ENCODE measurements around the gene POLR3E. TPM values are rescaled to one million over a fixed set of nuclear protein-coding genes. Genes with fewer than 3 reads are reported as not detected.
A peak's percentile ranks its signal among the peaks of the same experiment; 100 is the strongest.

Gene POLR3E
- total RNA-seq, 1 experiment from 2014 or later = 95.2 TPM

DNA sequence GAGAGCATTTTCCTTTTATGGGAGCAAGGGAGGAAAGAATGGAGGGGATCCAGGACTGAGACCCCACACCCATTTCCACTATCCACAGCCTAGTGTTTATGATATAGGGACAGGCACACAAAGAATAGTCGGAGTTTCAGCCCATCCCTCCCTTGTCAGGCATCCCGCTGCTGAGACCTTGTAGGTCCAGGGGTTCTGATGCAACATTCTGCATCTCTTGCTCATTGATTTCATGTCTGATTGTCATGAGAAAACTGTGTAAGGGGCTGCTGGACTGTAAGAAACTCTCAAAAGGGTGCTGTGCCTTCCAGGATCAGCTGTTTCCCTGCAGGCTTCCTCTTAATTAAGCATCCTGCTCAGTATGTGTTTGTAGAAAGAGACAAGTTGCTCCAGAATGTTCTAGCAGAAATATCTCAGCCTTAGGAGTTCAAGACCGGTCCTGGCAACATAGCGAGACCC, 5.3 kb upstream of the POLR3E start:
- Mint-ChIP-seq H3K27me3 (ENCODE audit: unreplicated experiment) (no peaks in the 10 kb centered on the region), H3K36me3 (ENCODE audit: insufficient read depth, unreplicated experiment) (peaks cover 22% of the 10 kb centered on the region), H3K9me3 (ENCODE audit: low read depth, unreplicated experiment) (no peaks in the 10 kb centered on the region), H3K4me3 (ENCODE audit: low read depth, unreplicated experiment) (no peak overlapping the region), H3K4me1 (ENCODE audit: low read depth, unreplicated experiment) (no peaks in the 10 kb centered on the region), H3K27ac (ENCODE audit: unreplicated experiment) (no peak overlapping the region)
- TF ChIP-seq, protein P1, sequence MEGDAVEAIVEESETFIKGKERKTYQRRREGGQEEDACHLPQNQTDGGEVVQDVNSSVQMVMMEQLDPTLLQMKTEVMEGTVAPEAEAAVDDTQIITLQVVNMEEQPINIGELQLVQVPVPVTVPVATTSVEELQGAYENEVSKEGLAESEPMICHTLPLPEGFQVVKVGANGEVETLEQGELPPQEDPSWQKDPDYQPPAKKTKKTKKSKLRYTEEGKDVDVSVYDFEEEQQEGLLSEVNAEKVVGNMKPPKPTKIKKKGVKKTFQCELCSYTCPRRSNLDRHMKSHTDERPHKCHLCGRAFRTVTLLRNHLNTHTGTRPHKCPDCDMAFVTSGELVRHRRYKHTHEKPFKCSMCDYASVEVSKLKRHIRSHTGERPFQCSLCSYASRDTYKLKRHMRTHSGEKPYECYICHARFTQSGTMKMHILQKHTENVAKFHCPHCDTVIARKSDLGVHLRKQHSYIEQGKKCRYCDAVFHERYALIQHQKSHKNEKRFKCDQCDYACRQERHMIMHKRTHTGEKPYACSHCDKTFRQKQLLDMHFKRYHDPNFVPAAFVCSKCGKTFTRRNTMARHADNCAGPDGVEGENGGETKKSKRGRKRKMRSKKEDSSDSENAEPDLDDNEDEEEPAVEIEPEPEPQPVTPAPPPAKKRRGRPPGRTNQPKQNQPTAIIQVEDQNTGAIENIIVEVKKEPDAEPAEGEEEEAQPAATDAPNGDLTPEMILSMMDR (IDR thresholded peaks at IDR 0.05; ENCODE audit: unreplicated experiment) = no peak
- no TSS peak for BruUV-seq (replicated peaks)
- intact Hi-C loops (cut with micrococcal nuclease; ENCODE audit: unreplicated experiment) = no loop called here
- no peak for DNase-seq
- CTCF ChIA-PET = no interaction called here

DNA sequence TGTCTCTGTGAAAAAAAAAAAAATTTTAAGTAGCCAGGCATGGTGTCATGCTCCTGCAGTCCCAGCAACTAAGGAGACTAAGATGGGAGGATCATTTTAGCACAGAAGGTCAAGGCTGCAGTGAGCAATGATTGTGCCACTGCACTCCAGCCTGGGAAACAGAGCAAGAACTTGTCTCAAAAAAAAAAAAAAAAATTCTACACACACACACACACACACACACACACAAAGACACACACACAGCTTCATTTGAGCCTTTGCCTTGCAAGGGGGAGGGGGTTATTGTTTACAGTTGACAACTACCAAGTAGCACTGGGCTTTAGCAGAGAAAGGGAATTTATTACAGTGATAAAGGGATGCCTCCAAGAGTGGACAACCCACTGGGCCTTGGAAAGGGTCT, 4.9 kb upstream of the POLR3E start:
- BruUV-seq (replicated peaks) = no TSS peak
- no peak for DNase-seq
- Mint-ChIP-seq H3K27ac (ENCODE audit: unreplicated experiment) (no peak overlapping the region), H3K9me3 (ENCODE audit: low read depth, unreplicated experiment) (no peaks in the 10 kb centered on the region), H3K36me3 (ENCODE audit: insufficient read depth, unreplicated experiment) (peaks cover 26% of the 10 kb centered on the region), H3K4me1 (ENCODE audit: low read depth, unreplicated experiment) (no peaks in the 10 kb centered on the region), H3K4me3 (ENCODE audit: low read depth, unreplicated experiment) (no peak overlapping the region), H3K27me3 (ENCODE audit: unreplicated experiment) (no peaks in the 10 kb centered on the region)
- TF ChIP-seq, protein P1 (IDR thresholded peaks at IDR 0.05; ENCODE audit: unreplicated experiment) = no peak
- intact Hi-C loops (cut with micrococcal nuclease; ENCODE audit: unreplicated experiment) = no loop called here
- CTCF ChIA-PET = no interaction called here

DNA sequence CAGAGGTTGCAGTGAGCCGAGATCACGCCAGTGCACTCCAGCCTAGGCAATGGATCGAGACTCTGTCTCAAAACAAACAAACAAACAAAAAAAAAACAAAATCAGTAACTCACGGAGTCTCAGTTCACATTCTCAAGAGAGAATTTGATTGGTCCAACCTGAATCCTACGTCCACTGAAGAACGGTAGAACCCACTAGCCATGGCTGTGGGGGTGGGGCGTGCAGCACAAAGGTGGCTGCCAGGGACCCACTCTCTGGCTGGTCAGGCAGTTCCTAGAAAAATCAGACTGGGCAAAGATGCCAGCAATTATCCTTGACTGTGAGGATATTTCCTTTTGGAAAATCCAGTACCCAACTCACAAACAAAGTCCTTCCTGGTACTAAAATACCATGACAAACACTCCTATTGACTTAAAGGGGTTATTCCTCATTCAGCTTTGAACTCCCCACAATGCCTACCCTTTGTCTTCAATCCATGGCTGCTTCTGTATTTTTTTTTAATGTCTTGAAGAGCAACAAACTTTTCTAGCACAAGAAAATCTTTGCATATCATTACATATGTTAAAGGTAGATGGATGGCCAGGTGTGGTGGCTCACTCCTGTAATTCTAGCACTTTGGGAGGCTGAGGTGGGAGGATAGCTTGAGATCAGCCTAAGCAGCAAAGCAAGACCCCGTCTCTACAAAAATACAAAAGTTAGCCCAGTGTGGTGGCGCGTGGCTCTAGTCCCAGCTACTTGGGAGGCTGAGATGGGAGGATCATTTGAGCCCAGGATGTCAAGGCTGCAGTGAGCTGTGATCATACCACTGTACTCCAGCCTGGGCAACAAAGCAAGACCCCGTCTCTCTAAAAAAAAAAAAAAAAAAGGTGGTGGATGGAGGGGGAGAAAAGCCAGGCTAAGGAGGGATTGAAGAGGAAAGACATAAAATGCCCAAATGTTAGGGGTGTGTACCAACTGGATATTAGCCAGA, 3.8 kb upstream of the POLR3E start:
- H3K27ac Mint-ChIP-seq (ENCODE audit: unreplicated experiment) = no peak overlapping the region
- intact Hi-C loops (cut with micrococcal nuclease; ENCODE audit: unreplicated experiment) = no loop called here
- H3K4me1 Mint-ChIP-seq (ENCODE audit: low read depth, unreplicated experiment) = peaks cover under 1% of the 10 kb centered on the region
- peaks cover 36% of the 10 kb centered on the region for H3K36me3 Mint-ChIP-seq (ENCODE audit: insufficient read depth, unreplicated experiment)
- H3K4me3 Mint-ChIP-seq (ENCODE audit: low read depth, unreplicated experiment) = no peak overlapping the region
- H3K9me3 Mint-ChIP-seq (ENCODE audit: low read depth, unreplicated experiment) = no peaks in the 10 kb centered on the region
- no peak for DNase-seq
- no peaks in the 10 kb centered on the region for H3K27me3 Mint-ChIP-seq (ENCODE audit: unreplicated experiment)
- TF ChIP-seq, protein P1 (IDR thresholded peaks at IDR 0.05; ENCODE audit: unreplicated experiment) = no peak
- BruUV-seq (replicated peaks) = no TSS peak
- CTCF ChIA-PET = interaction anchor here (0.6 to 1.2 kb wide), 3 partner anchors 75 to 566 kb away, joined by 3 to 6 read pairs (median 4); no protein-coding TSS in a partner anchor

DNA sequence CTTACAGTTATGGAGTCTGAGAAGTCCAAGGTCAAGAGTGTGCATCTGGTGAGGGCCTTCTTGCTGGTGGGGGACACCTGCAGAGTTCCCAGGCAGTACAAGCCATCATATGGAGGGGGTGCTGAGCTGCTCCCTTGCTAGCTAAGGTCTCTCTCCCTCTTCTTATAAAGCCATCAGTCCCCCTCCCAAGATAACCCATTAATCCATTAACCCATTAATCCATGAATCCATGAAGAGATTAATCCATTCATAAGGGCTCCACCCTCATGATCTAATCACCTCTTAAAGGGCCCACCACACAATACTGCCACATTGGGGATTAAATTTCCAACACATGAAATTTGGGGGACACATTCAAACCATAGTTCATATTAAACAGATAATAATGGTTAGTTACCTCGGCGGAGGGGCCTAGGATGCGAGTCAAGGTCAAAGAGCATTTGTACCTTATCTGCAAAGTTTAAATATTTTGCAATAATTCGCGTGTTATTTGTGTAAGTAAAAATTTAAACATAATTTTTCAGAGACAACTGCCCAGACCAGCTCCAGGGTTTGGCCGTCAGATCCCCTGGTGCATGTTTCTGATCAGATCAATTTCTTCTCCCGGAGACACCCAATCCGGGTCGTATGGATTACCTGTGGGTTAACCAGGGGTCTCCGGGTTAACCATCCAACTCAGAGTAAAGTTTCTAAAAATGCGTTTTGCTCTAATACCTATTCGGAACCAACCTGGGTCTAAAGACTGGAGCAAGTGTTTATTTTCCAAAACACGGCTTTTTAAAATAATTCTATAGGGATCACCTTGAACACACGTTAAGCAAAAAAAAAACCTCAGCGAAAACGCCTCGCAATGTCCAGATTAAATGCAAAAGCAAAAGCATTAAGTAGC, 740 bp upstream of the POLR3E start:
- TF ChIP-seq, protein P1 (IDR thresholded peaks at IDR 0.05; ENCODE audit: unreplicated experiment) = no peak
- peaks cover 22% of the 10 kb centered on the region for H3K4me1 Mint-ChIP-seq (ENCODE audit: low read depth, unreplicated experiment)
- no peak for DNase-seq
- H3K9me3 Mint-ChIP-seq (ENCODE audit: low read depth, unreplicated experiment) = no peaks in the 10 kb centered on the region
- intact Hi-C loops (cut with micrococcal nuclease; ENCODE audit: unreplicated experiment) = loop anchor here (1.0 to 2.0 kb wide), 3 partner anchors 60 to 101 kb away; no protein-coding TSS in a partner anchor
- CTCF ChIA-PET = interaction anchor here (0.5 to 2.1 kb wide), 8 partner anchors 18 to 106 kb away, joined by 3 to 15 read pairs (median 4); partner anchors contain the start of gene EEF2K
- H3K27me3 Mint-ChIP-seq (ENCODE audit: unreplicated experiment) = no peaks in the 10 kb centered on the region
- BruUV-seq (replicated peaks) = no TSS peak
- peak overlapping the region; percentile 97 for H3K4me3 Mint-ChIP-seq (ENCODE audit: low read depth, unreplicated experiment)
- peaks cover 40% of the 10 kb centered on the region for H3K36me3 Mint-ChIP-seq (ENCODE audit: insufficient read depth, unreplicated experiment)
- H3K27ac Mint-ChIP-seq (ENCODE audit: unreplicated experiment) = peak overlapping the region; percentile 99

All from Calu3 (cell line).